HEK293 (cell line): ENCODE results near the gene PPP6R1.

Source experiments
- CTCF ChIA-PET: fragments of 350-600 bp; formaldehyde crosslinking; extraction: SDS; loops from one replicate; lab custom pipeline; 2021; ENCODE audit warnings: antibody characterized with exemption; lab: Yijun Ruan, JAX
- POLR2A ChIA-PET: fragments of 300-600 bp; formaldehyde crosslinking; extraction: SDS; loops from one replicate; lab custom pipeline; 2020; ENCODE audit warnings: antibody characterized with exemption, inconsistent platforms; lab: Yijun Ruan, JAX
- H3K27ac ChIP-seq: fragments of 200-500 bp; sonication (Bioruptor generic); 2 replicates; pipeline ENCODE4 v1.5.1; 2014; ENCODE audit warnings: low read depth, low read length, control low read depth, inconsistent platforms; ENCODE audit errors: extremely low read depth
- H3K36me3 ChIP-seq, 2 experiments: fragments of 200-500 bp in 1 of 2; sonication (Bioruptor generic) in 1 of 2; 1 replicate in 1 of 2; 2 replicates in 1 of 2; pipeline ENCODE4 v1.5.1; 2014 to 2017; ENCODE audit warnings: inconsistent platforms in 2 of 2, low read length in 2 of 2; ENCODE audit not compliant: control insufficient read depth in 2 of 2, insufficient read depth in 1 of 2
- H3K4me1 ChIP-seq: fragments of 200-500 bp; sonication (Bioruptor generic); 2 replicates; pipeline ENCODE4 v1.5.1; 2014; ENCODE audit warnings: mild to moderate bottlenecking, low read length, inconsistent platforms; ENCODE audit not compliant: control insufficient read depth, insufficient read depth
- H3K4me3 ChIP-seq: 2 replicates; pipeline ENCODE4 v1.5.1; 2011; ENCODE audit warnings: low read depth, mild to moderate bottlenecking, control low read depth, low read length, moderate library complexity
- H3K9me3 ChIP-seq: fragments of 200-500 bp; sonication (Bioruptor generic); 2 replicates; pipeline ENCODE4 v1.5.1; 2014; ENCODE audit warnings: low read depth, low read length, inconsistent platforms; ENCODE audit not compliant: control insufficient read depth, insufficient read depth
- HIC1 ChIP-seq: fragments of 450-650 bp; formaldehyde crosslinking; IDR thresholded peaks from 2 replicates; pipeline ENCODE4 v1.5.1; 2016; ENCODE audit warnings: missing biosample characterization, missing genetic modification characterization
- INSM2 ChIP-seq: fragments of 450-650 bp; formaldehyde crosslinking; IDR thresholded peaks from 2 replicates; pipeline ENCODE4 v1.5.1; 2016; ENCODE audit warnings: missing biosample characterization, missing genetic modification characterization
- MYNN ChIP-seq: fragments of 450-650 bp; formaldehyde crosslinking; IDR thresholded peaks from 2 replicates; pipeline ENCODE4 v1.5.1; 2016; ENCODE audit warnings: missing biosample characterization, missing genetic modification characterization, borderline replicate concordance
- ZBTB10 ChIP-seq: fragments of 450-650 bp; formaldehyde crosslinking; IDR thresholded peaks from 2 replicates; pipeline ENCODE4 v1.5.1; 2016; ENCODE audit warnings: missing biosample characterization, missing genetic modification characterization
- ZBTB49 ChIP-seq: fragments of 450-650 bp; formaldehyde crosslinking; IDR thresholded peaks from 2 replicates; pipeline ENCODE4 v1.5.1; 2016; ENCODE audit warnings: missing biosample characterization, missing genetic modification characterization, low read depth
- ZNF146 ChIP-seq: fragments of 450-650 bp; formaldehyde crosslinking; IDR thresholded peaks from 2 replicates; pipeline ENCODE4 v1.5.1; 2016; ENCODE audit warnings: missing biosample characterization, missing genetic modification characterization
- ZNF274 ChIP-seq, 2 experiments: fragments of 200-500 bp in 1 of 2; fragments of 450-650 bp in 1 of 2; sonication (Bioruptor generic) in 1 of 2; formaldehyde crosslinking in 1 of 2; IDR thresholded peaks; 2 replicates each; pipeline versions ENCODE4 v1.5.1 to v1.6.1; 2014 to 2016; ENCODE audit warnings: borderline replicate concordance in 1 of 2, inconsistent platforms in 1 of 2, low read length in 1 of 2, missing biosample characterization in 1 of 2, missing genetic modification characterization in 1 of 2
- ZNF350 ChIP-seq: fragments of 450-650 bp; formaldehyde crosslinking; IDR thresholded peaks from 2 replicates; pipeline ENCODE4 v1.5.0; 2017; ENCODE audit warnings: missing biosample characterization, mild to moderate bottlenecking, missing genetic modification characterization
- ZNF423 ChIP-seq: fragments of 450-650 bp; formaldehyde crosslinking; IDR thresholded peaks from 2 replicates; pipeline ENCODE4 v1.5.1; 2016; ENCODE audit warnings: missing biosample characterization, missing genetic modification characterization
- ZNF571 ChIP-seq: fragments of 450-650 bp; formaldehyde crosslinking; IDR thresholded peaks from 2 replicates; pipeline ENCODE4 v1.5.0; 2017; ENCODE audit warnings: missing biosample characterization, missing genetic modification characterization
- ZNF600 ChIP-seq: fragments of 450-650 bp; formaldehyde crosslinking; IDR thresholded peaks from 2 replicates; pipeline ENCODE4 v1.5.1; 2016; ENCODE audit warnings: missing biosample characterization, missing genetic modification characterization
- ZNF830 ChIP-seq: fragments of 450-650 bp; IDR thresholded peaks from 2 replicates; pipeline ENCODE4 v1.5.0; 2018; ENCODE audit warnings: missing biosample characterization, missing genetic modification characterization, low read depth, mild to moderate bottlenecking, moderate library complexity
- TF ChIP-seq, protein P1 (sequence below): fragments of 450-650 bp; formaldehyde crosslinking; IDR thresholded peaks from 2 replicates; pipeline ENCODE4 v1.5.1; 2016; ENCODE audit warnings: missing biosample characterization, missing genetic modification characterization, borderline replicate concordance

The PPP6R1 gene

DNA sequence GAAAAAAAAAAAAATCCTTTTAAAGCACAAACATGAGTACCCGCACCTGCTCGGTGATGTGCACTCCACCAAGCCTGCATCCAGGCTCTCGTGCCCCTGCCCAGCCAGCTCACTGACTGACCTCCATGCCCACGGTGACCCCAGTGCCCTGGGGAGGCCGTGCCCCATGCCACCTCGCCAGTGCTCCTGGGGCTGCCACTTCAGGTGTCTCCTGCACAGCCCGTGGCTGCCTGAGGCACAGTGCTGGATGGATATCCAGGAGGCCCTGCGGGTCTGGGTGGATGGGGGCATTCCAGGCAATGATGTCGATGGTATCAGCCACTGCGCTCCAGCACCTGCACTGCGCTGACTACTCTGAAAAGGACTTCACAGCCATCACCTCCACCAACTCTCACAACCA, 9.0 kb downstream of the PPP6R1 start:
- H3K36me3 ChIP-seq = peaks cover 15 to 64% of the 10 kb centered on the region in 2 experiments; a peak in 2 of 3 replicates
- no peak for TF ChIP-seq ZBTB49 (tag by site-specific recombination)
- TF ChIP-seq HIC1 (tag by site-specific recombination) = peak; percentile 52; the same call in 1 of the 2 replicates
- no peak for TF ChIP-seq ZBTB10 (tag by site-specific recombination)
- 0 out of 2 replicates have a peak, but pooled peaks cover under 1% of the 10 kb centered on the region for H3K4me1 ChIP-seq
- ChIA-PET POLR2A (interaction anchor here (2.2 kb wide), 1 partner anchor 10 kb away, joined by 7 read pairs; the partner anchor contains the start of gene PPP6R1), CTCF (no interaction called here)
- H3K4me3 ChIP-seq = no peak overlapping the region
- H3K9me3 ChIP-seq = no peaks in the 10 kb centered on the region
- no peak overlapping the region for H3K27ac ChIP-seq

- Histone ChIP-seq H3K36me3 (peaks cover 24 to 67% of the 10 kb centered on the region in 2 experiments; a peak in 2 of 3 replicates), H3K4me3 (no peak overlapping the region), H3K9me3 (no peaks in the 10 kb centered on the region)
- TF ChIP-seq ZNF274 (IDR thresholded peaks at IDR 0.05; ENCODE audit: low read length) = no peak
- no peak for TF ChIP-seq ZNF274 (tag by site-specific recombination; IDR thresholded peaks at IDR 0.05; ENCODE audit: borderline replicate concordance)
- TF ChIP-seq MYNN = no peak
- no peak for TF ChIP-seq ZNF423
- no peak for TF ChIP-seq INSM2
- no peak for TF ChIP-seq ZNF146 (tag by site-specific recombination)
- no peak for TF ChIP-seq ZNF350 (tag by site-specific recombination)
- TF ChIP-seq, protein P1, sequence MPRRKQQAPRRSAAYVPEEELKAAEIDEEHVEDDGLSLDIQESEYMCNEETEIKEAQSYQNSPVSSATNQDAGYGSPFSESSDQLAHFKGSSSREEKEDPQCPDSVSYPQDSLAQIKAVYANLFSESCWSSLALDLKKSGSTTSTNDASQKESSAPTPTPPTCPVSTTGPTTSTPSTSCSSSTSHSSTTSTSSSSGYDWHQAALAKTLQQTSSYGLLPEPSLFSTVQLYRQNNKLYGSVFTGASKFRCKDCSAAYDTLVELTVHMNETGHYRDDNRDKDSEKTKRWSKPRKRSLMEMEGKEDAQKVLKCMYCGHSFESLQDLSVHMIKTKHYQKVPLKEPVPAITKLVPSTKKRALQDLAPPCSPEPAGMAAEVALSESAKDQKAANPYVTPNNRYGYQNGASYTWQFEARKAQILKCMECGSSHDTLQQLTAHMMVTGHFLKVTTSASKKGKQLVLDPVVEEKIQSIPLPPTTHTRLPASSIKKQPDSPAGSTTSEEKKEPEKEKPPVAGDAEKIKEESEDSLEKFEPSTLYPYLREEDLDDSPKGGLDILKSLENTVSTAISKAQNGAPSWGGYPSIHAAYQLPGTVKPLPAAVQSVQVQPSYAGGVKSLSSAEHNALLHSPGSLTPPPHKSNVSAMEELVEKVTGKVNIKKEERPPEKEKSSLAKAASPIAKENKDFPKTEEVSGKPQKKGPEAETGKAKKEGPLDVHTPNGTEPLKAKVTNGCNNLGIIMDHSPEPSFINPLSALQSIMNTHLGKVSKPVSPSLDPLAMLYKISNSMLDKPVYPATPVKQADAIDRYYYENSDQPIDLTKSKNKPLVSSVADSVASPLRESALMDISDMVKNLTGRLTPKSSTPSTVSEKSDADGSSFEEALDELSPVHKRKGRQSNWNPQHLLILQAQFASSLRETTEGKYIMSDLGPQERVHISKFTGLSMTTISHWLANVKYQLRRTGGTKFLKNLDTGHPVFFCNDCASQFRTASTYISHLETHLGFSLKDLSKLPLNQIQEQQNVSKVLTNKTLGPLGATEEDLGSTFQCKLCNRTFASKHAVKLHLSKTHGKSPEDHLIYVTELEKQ (tag by site-specific recombination) = no peak
- no peak for TF ChIP-seq ZNF600 (tag by site-specific recombination)
- TF ChIP-seq ZNF830 = no peak
- no peak for TF ChIP-seq ZNF571 (tag by site-specific recombination)
- TF ChIP-seq, all 188 proteins: peak for 0
- CTCF ChIA-PET = interaction anchor here (0.7 kb wide), 2 partner anchors 35 to 84 kb away, joined by 3 read pairs; no protein-coding TSS in a partner anchor
- Histone ChIP-seq H3K4me1 (no peaks in the 10 kb centered on the region), H3K27ac (no peak overlapping the region)
- POLR2A ChIA-PET = interaction anchor here (1.5 kb wide), 1 partner anchor 10 kb away, joined by 7 read pairs; the partner anchor contains the start of gene PPP6R1
Observed at GRCh38 chr19:55248704-55249103, 10.1 kb downstream of the PPP6R1 start.
